Measurements from ENCODE around the gene VPS51.

Gene VPS51

GRCh38 chr11:65095974-65096806 lies at the start of gene VPS51:
VPS51 (plus strand) TSS chr11:65096214; CDS start chr11:65096251, 37 bp downstream.
- peak; percentile 74 for DNase-seq

GRCh38 chr11:65047581-65048422 lies 48.2 kb upstream of the VPS51 start:
- peak; percentile 35 for DNase-seq

GRCh38 chr11:65051398-65051858 lies 44.6 kb upstream of the VPS51 start:
- DNase-seq: no peak

- DNase-seq: no peak
Observed at GRCh38 chr11:65053827-65054508, 42.0 kb upstream of the VPS51 start.

- DNase-seq: no peak
Observed at GRCh38 chr11:65055538-65055937, 40.5 kb upstream of the VPS51 start.

- DNase-seq: no peak
Observed at GRCh38 chr11:65056999-65057398, 39.0 kb upstream of the VPS51 start.

GRCh38 chr11:65057526-65057925 lies 38.5 kb upstream of the VPS51 start:
- DNase-seq: no peak

- no peak for DNase-seq
Observed at GRCh38 chr11:65058012-65058411, 38.0 kb upstream of the VPS51 start.

- DNase-seq: no peak
Observed at GRCh38 chr11:65058419-65059054, 37.5 kb upstream of the VPS51 start, which contains the start of gene NAALADL1. NAALADL1 (minus strand) TSS chr11:65058553; CDS start chr11:65058521, 32 bp downstream.

GRCh38 chr11:65059523-65059922 lies 36.5 kb upstream of the VPS51 start:
- no peak for DNase-seq

GRCh38 chr11:65059959-65060824 lies 35.8 kb upstream of the VPS51 start:
- DNase-seq: no peak

GRCh38 chr11:65060913-65061408 lies 35.1 kb upstream of the VPS51 start:
- no peak for DNase-seq

- DNase-seq: no peak
Observed at GRCh38 chr11:65063532-65063931, 32.5 kb upstream of the VPS51 start.

GRCh38 chr11:65064847-65065240 lies 31.2 kb upstream of the VPS51 start:
- DNase-seq: no peak

- no peak for DNase-seq
Observed at GRCh38 chr11:65065851-65066250, 30.2 kb upstream of the VPS51 start.

- DNase-seq: no peak
Observed at GRCh38 chr11:65066315-65066714, 29.7 kb upstream of the VPS51 start.

- DNase-seq: no peak
Observed at GRCh38 chr11:65066805-65067291, 29.2 kb upstream of the VPS51 start.

- no peak for DNase-seq
Observed at GRCh38 chr11:65067446-65067845, 28.6 kb upstream of the VPS51 start.

- no peak for DNase-seq
Observed at GRCh38 chr11:65069217-65069616, 26.8 kb upstream of the VPS51 start.

GRCh38 chr11:65071907-65072630 lies 23.9 kb upstream of the VPS51 start:
- no peak for DNase-seq

GRCh38 chr11:65072631-65072966 lies 23.4 kb upstream of the VPS51 start:
- no peak for DNase-seq

Data from stimulated activated CD4-positive, alpha-beta T cell treated with anti-CD3 and anti-CD28 coated beads, Interleukin-12 subunit alpha, Interleukin-12 subunit beta, amount 100 ng/mL, for 4 hours (primary cell).